HG03060 (cell line): Measurements from ENCODE around the gene ESPL1.

ENCODE experiments used
- ATAC-seq: cut with Tn5 transposase; IDR thresholded peaks from one replicate; pipeline ENCODE4 v1.9.1; 2021; ENCODE audit warnings: low read depth, moderate number of reproducible peaks; ENCODE audit not compliant: unreplicated experiment

Gene ESPL1

GRCh38 chr12:53230108-53230845 lies 37.8 kb upstream of the ESPL1 start:
- ATAC-seq = no peak

- ATAC-seq = no peak
Observed at GRCh38 chr12:53231671-53231920, 36.5 kb upstream of the ESPL1 start.

- ATAC-seq = no peak
Observed at GRCh38 chr12:53231921-53232645, 36.0 kb upstream of the ESPL1 start, which contains the start of gene RARG. Gene RARG (minus strand): TSS chr12:53232209. CDS start chr12:53227545, 4,664 bp downstream.

- no peak for ATAC-seq
Observed at GRCh38 chr12:53232646-53233461, 35.2 kb upstream of the ESPL1 start.

- ATAC-seq = no peak
Observed at GRCh38 chr12:53233671-53234121, 34.4 kb upstream of the ESPL1 start.

- ATAC-seq = no peak
Observed at GRCh38 chr12:53234271-53234914, 33.7 kb upstream of the ESPL1 start.

- ATAC-seq = no peak
Observed at GRCh38 chr12:53235164-53235563, 32.9 kb upstream of the ESPL1 start.

GRCh38 chr12:53235742-53236442 lies 32.2 kb upstream of the ESPL1 start:
- ATAC-seq = no peak

GRCh38 chr12:53236443-53237111 lies 31.5 kb upstream of the ESPL1 start:
- ATAC-seq = no peak

- no peak for ATAC-seq
Observed at GRCh38 chr12:53239643-53240258, 28.3 kb upstream of the ESPL1 start.

GRCh38 chr12:53241623-53242412 lies 26.3 kb upstream of the ESPL1 start:
- no peak for ATAC-seq

- no peak for ATAC-seq
Observed at GRCh38 chr12:53244337-53244736, 23.8 kb upstream of the ESPL1 start.

- no peak for ATAC-seq
Observed at GRCh38 chr12:53245286-53245685, 22.8 kb upstream of the ESPL1 start.

- ATAC-seq = no peak
Observed at GRCh38 chr12:53251477-53252348, 16.4 kb upstream of the ESPL1 start.

GRCh38 chr12:53252349-53252916 lies 15.7 kb upstream of the ESPL1 start:
- ATAC-seq = no peak

GRCh38 chr12:53253298-53253697 lies 14.8 kb upstream of the ESPL1 start:
- ATAC-seq = no peak
